Breast epithelium (tissue), 3 donors: ENCODE results near the gene PADI4.

Experiments used
- CTCF ChIP-seq, 3 donors: fragments of 450-650 bp; IDR thresholded peaks; one replicate each; pipeline ENCODE4 v1.5.1; 2016 to 2017; ENCODE audit warnings: antibody characterized with exemption in 3 of 3, mild to moderate bottlenecking in 3 of 3, moderate library complexity in 3 of 3
- POLR2A ChIP-seq: fragments of 450-650 bp; IDR thresholded peaks from one replicate; pipeline ENCODE4 v1.6.1; 2016; ENCODE audit warnings: antibody characterized with exemption, mild to moderate bottlenecking, moderate library complexity

- TF ChIP-seq CTCF (IDR thresholded peaks at IDR 0.05), result no peak
- no peak for TF ChIP-seq POLR2A
Observed at GRCh38 chr1:17397910-17398695, 90.1 kb downstream of the PADI4 start.
